Hematopoietic multipotent progenitor cell treated with erythropoietin and hydrocortisone succinate and interleukin-3 and kit ligand, for 15 days (in vitro differentiated cells): ENCODE measurements around the gene ZNHIT2.

Experiments
- DNase-seq: peaks from one replicate; pipeline ENCODE4 v3.0.0-alpha.2; 2015; ENCODE audit warnings: low spot score

ZNHIT2 gene

DNA sequence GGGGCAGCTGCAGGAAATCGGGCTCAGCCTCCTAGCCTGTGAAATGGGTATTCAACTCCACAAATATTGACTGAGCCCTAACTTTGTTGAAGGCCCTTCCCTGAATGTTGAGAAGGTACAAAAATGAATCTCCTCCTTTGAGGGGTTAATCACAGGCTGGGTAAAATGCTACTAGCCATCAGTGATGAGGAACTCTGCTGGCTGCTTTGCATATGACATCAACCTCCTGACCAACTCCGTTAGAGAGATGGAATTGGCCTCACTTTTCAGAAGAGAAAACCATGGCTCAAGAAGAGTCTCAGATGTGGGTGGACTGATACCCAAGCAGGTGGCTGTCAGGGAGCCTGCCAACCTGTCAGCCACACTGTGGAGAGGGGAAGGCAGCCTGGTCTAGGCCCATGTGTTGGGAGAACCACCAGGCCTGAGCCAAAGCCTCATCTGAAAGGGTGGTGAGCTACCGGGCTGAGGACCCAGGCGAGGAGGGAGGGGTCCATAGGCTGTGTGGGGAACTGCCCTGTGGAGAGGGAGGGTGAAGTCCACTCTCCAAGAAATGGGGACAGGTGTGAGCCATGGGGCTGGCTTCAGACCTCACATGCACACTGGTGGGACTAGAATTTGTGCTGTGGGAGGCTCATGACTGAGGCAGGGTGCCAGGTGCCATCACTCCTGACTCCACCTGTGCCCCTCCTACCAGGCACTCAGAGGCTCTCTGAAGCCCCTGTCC, 45.4 kb downstream of the ZNHIT2 start:
- DNase-seq: no peak

DNA sequence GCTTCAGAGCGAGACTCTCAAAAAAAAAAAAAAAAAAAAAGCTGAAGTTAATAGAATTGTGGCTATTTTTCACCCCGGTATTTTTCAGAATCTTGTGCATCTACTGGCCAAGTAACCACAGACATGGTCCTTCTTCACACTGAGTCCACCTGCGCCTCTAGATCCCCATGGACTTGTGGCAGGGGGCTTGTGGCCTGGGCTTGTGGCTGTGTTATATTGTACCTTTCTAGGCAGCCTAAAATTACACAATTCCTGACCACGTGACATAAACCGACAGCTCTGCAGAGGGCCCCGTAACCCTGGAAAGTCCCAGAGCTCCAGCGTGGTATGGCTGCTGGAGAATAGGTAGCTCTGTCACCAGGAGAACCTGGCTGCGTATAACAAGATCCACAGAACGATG, 48.3 kb downstream of the ZNHIT2 start:
- DNase-seq: no peak

DNA sequence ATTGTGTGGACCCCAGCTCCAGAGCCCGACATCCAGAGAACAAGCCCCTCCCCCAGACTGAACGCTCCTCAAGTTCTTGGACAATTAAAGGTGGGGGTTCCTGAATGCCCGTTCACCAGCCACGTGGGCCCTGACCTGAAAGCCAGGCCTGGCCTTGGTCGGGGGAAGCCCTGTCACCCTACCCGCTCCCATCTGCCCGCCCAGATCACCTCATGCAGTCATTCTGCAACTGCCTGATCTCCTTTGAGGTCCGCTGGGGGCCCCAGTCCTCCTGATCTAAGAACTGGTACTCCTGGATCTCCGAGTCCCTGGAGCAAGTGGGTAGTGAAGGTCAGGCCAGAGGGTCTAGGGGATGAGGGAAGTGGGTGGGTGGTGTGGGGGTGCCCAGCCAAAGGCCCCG, 50.1 kb downstream of the ZNHIT2 start:
- DNase-seq: no peak

DNA sequence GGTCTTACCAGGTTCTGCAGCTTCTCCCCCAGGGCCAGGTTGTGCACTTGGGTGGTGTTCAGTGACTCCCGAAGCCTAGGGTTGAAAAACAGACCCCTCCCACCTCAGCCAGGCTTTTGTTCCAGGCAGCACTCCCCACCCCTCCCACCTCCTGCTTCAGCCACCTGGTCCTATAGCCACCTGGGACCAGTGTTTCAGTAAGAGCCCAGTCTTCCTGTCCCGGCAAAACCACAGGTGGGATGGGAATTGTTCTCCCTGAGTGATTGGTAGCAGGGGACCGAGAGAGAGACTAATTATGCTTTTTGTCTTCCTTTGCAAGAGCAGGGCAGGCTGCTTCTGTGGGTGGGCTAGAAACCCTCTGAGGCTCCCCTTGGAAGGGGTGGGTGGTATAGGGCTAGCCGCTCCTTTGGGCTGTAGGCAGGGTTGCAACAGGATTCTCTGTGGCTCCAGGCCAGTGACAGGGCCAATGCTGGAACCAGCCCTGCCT, 50.7 kb downstream of the ZNHIT2 start:
- DNase-seq: no peak
